Fibroblast of mammary gland (primary cell): ENCODE data around the gene TNS3.

Experiments
- DNase-seq: peaks from one replicate; pipeline ENCODE4 v3.0.0-alpha.2; 2010; ENCODE audit warnings: low read depth
- H3K4me3 ChIP-seq: 2 replicates; pipeline ENCODE4 v1.5.1; 2011; ENCODE audit warnings: low read depth, mild to moderate bottlenecking, low read length, moderate library complexity; ENCODE audit not compliant: control insufficient read depth
- TF ChIP-seq, protein P1 (sequence below): conservative IDR thresholded peaks from 2 replicates; pipeline ENCODE4 v1.5.1; 2011; ENCODE audit warnings: low read depth, low read length, inconsistent platforms; ENCODE audit not compliant: control insufficient read depth, insufficient read depth

The TNS3 gene

GRCh38 chr7:47460251-47460989 lies 121.5 kb downstream of the TNS3 start:
- peak; percentile 34 for DNase-seq
- TF ChIP-seq, protein P1, sequence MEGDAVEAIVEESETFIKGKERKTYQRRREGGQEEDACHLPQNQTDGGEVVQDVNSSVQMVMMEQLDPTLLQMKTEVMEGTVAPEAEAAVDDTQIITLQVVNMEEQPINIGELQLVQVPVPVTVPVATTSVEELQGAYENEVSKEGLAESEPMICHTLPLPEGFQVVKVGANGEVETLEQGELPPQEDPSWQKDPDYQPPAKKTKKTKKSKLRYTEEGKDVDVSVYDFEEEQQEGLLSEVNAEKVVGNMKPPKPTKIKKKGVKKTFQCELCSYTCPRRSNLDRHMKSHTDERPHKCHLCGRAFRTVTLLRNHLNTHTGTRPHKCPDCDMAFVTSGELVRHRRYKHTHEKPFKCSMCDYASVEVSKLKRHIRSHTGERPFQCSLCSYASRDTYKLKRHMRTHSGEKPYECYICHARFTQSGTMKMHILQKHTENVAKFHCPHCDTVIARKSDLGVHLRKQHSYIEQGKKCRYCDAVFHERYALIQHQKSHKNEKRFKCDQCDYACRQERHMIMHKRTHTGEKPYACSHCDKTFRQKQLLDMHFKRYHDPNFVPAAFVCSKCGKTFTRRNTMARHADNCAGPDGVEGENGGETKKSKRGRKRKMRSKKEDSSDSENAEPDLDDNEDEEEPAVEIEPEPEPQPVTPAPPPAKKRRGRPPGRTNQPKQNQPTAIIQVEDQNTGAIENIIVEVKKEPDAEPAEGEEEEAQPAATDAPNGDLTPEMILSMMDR, result no peak
- H3K4me3 ChIP-seq, result no peak overlapping the region

- H3K4me3 ChIP-seq, result no peak overlapping the region
- TF ChIP-seq, protein P1, result no peak
Measured at GRCh38 chr7:47458486-47458885, 123.4 kb downstream of the TNS3 start.

DNA sequence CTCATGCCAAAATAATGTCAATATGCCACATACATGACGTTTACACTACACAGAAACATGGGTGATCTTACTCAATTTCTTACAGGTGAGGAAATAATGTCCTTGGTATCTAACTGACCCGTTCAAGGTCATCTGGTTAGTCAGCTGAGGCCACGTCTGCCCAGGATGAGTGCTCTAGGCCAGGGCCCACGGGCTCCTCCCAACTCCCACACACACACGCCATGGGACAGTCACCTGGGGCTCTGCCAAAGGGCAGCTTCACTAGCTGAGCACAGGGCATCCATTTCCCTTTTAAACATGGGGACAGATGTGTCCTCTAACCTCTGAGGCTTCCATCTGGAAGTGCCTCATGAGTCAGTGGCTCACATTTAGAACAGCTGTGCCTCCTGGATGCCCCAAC lies 123.9 kb downstream of the TNS3 start:
- TF ChIP-seq, protein P1, result no peak
- peak; percentile 99 for DNase-seq
- no peak overlapping the region for H3K4me3 ChIP-seq

More at GRCh38 chr7:47458486-47458885, 123.4 kb downstream of the TNS3 start:
- no peak for DNase-seq

DNA sequence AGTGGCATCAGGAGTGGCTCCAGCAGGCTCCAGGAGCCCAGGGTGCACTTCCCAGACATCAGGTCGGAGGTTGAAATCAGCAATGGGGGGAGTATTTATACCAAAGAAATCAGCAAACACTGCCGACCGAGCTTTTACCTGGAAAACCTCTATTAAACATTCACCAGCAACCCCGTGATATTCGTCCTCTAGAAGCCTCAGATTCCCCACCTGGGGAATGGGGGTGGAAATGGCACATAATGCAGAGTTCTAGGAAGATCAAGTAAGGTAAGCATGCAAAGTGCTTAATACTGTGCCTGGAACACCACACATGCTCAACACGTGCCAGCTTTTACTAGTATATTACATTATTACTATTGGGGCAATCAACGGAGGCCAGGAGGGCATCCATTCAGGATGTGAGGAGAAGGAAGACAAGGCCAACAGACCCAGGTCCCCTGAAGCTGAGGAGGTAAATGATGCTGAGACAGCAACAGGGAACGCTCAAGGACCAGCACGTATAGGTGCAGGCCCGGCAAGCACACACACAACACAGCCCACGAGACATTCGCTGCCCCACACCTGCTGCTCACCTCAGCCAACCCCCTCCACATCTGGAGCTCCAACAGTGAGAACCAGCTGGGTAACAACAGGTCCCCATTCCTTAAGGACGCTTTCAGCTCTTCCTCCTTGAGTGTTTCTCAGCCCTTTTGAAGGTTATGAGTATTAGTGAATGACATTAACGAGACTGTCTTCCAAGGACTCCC lies 125.5 kb downstream of the TNS3 start:
- no peak for DNase-seq
- no peak overlapping the region for H3K4me3 ChIP-seq
- TF ChIP-seq, protein P1, result no peak

DNA sequence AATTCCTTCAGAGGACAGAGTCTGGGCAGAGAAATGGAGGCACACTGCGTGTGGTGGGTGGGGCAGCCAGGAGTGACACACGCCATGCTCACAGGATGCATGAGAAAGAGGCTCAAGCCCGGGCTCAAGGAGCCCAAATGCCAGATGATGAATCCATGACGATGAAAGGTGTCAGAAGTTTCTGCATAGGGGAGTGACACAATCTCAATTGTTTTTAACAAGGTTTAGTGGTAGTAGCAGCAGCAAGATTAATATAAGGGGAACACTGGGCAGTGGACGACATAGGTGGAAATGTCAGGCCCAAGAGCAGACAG lies 126.1 kb downstream of the TNS3 start:
- no peak for DNase-seq
- H3K4me3 ChIP-seq, result no peak overlapping the region
- TF ChIP-seq, protein P1, result no peak

GRCh38 chr7:47454974-47455871 lies 126.7 kb downstream of the TNS3 start:
- no peak for DNase-seq
- no peak overlapping the region for H3K4me3 ChIP-seq
- TF ChIP-seq, protein P1, result no peak
